GM18517 (cell line): Measurements from ENCODE around the gene BHLHA15.

Source experiments
- ATAC-seq: cut with Tn5 transposase; IDR thresholded peaks from one replicate; pipeline ENCODE4 v1.9.1; 2021; ENCODE audit warnings: mild to moderate bottlenecking, moderate library complexity; ENCODE audit not compliant: unreplicated experiment

Gene BHLHA15

GRCh38 chr7:98223351-98223897 lies 12.2 kb downstream of the BHLHA15 start:
- no peak for ATAC-seq

- no peak for ATAC-seq
These were observed 12.9 kb downstream of the BHLHA15 start for GRCh38 chr7:98223898-98224700.

GRCh38 chr7:98224701-98225181 lies 13.5 kb downstream of the BHLHA15 start:
- no peak for ATAC-seq

- ATAC-seq, result no peak
These were observed 14.8 kb downstream of the BHLHA15 start for GRCh38 chr7:98225913-98226614.

GRCh38 chr7:98227939-98228338 lies 16.7 kb downstream of the BHLHA15 start:
- ATAC-seq, result no peak

GRCh38 chr7:98228801-98229200 lies 17.6 kb downstream of the BHLHA15 start:
- ATAC-seq, result no peak

- no peak for ATAC-seq
These were observed 18.2 kb downstream of the BHLHA15 start for GRCh38 chr7:98229441-98229840.

- no peak for ATAC-seq
These were observed 18.9 kb downstream of the BHLHA15 start for GRCh38 chr7:98229991-98230745.

- ATAC-seq, result no peak
These were observed 19.7 kb downstream of the BHLHA15 start for GRCh38 chr7:98230746-98231471.

GRCh38 chr7:98231493-98232262 lies 20.4 kb downstream of the BHLHA15 start:
- no peak for ATAC-seq

- ATAC-seq, result no peak
These were observed 21.0 kb downstream of the BHLHA15 start for GRCh38 chr7:98232263-98232585.

GRCh38 chr7:98232799-98233198 lies 21.6 kb downstream of the BHLHA15 start:
- ATAC-seq, result no peak

GRCh38 chr7:98233219-98234070 lies 22.2 kb downstream of the BHLHA15 start:
- ATAC-seq, result no peak

GRCh38 chr7:98234429-98235147 lies 23.3 kb downstream of the BHLHA15 start:
- ATAC-seq, result no peak

- ATAC-seq, result no peak
These were observed 24.7 kb downstream of the BHLHA15 start for GRCh38 chr7:98235901-98236300.

GRCh38 chr7:98236355-98237185 lies 25.3 kb downstream of the BHLHA15 start:
- no peak for ATAC-seq

GRCh38 chr7:98238076-98238475 lies 26.8 kb downstream of the BHLHA15 start:
- ATAC-seq, result no peak
